GM12892 (cell line): ENCODE results near the gene CENPT.

Experiments
- POLR2A ChIP-seq: IDR thresholded peaks from 2 replicates; pipeline ENCODE4 v1.6.1; 2011; ENCODE audit warnings: low read depth, low read length, control low read depth
- POLR2AphosphoS5 ChIP-seq: IDR thresholded peaks from 2 replicates; pipeline ENCODE4 v1.6.1; 2011; ENCODE audit warnings: low read depth, low read length, control low read depth
- TAF1 ChIP-seq: IDR thresholded peaks from 2 replicates; pipeline ENCODE4 v1.6.1; 2011; ENCODE audit warnings: low read depth, mild to moderate bottlenecking, control low read depth, low read length, borderline replicate concordance

- TF ChIP-seq POLR2AphosphoS5 = no peak
- no peak for TF ChIP-seq POLR2A
- TF ChIP-seq TAF1 = no peak
These were observed 47.1 kb downstream of the CENPT start for GRCh38 chr16:67800338-67800926.
